HCT116 (cell line): ENCODE results near the gene TTLL10. TPM values are rescaled to one million over a fixed set of nuclear protein-coding genes. Genes with fewer than 3 reads are reported as not detected.

ENCODE experiments used
- ATAC-seq: fragments of 200-7000 bp; cut with Tn5 transposase; 2 replicates; pipeline ENCODE4 v1.9.1; 2020; ENCODE audit warnings: mild to moderate bottlenecking, moderate library complexity
- BruUV-seq: library from RNA; stranded (reverse); fragments of 400-500 nt; replicated peaks from 2 replicates; lab custom pipeline; 2021; lab: Mats Ljungman, UMichigan
- CTCF ChIA-PET: fragments of 300-600 bp; sonication (Branson Sonifier 250); formaldehyde crosslinking; loops from one replicate; lab custom pipeline; 2021; ENCODE audit warnings: antibody characterized with exemption; lab: Charles Lee
- POLR2A ChIA-PET: fragments of 300-600, 350-600 bp; sonication (Branson Sonifier 250); formaldehyde crosslinking; loops from one replicate; lab custom pipeline; 2021; ENCODE audit warnings: antibody characterized with exemption; lab: Charles Lee
- RAD21 ChIA-PET, 2 experiments: fragments of 300-600 bp; sonication (Branson Sonifier 250); formaldehyde crosslinking; loops; one replicate each; lab custom pipeline; 2023; ENCODE audit warnings: low total read pairs in 2 of 2; ENCODE audit not compliant: uncharacterized antibody in 2 of 2, unreplicated experiment in 2 of 2, low non-redundant PET in 1 of 2; lab: Charles Lee
- DNase-seq: peaks from one replicate; pipeline ENCODE4 v3.0.0-alpha.2; 2010; ENCODE audit warnings: low read depth, low spot score
- H2AFZ ChIP-seq: fragments of 200-600 bp; shearing (Covaris generic), sonication (generic); 2 replicates; pipeline ENCODE4 v1.6.1; 2017; ENCODE audit warnings: low read depth, mixed run types, mixed read lengths, antibody characterized with exemption, low read length; ENCODE audit not compliant: poor library complexity, severe bottlenecking
- H3K27ac ChIP-seq: 2 replicates; pipeline ENCODE4 v1.5.1; 2012; ENCODE audit warnings: low read depth, low read length
- H3K27me3 ChIP-seq: fragments of 200-600 bp; sonication (generic); 2 replicates; pipeline ENCODE4 v1.6.1; 2016; ENCODE audit warnings: mixed run types, low read length, mixed read lengths; ENCODE audit not compliant: insufficient read depth
- H3K36me3 ChIP-seq, 2 experiments: fragments of 200-500 bp in 1 of 2; fragments of 200-600 bp in 1 of 2; sonication (Bioruptor generic) in 1 of 2; sonication (generic) in 1 of 2; 2 replicates each; pipeline versions ENCODE4 v1.5.1 to v1.6.1; 2014 to 2016; ENCODE audit warnings: low read length in 2 of 2, inconsistent platforms in 1 of 2, mixed read lengths in 1 of 2, mixed run types in 1 of 2; ENCODE audit not compliant: insufficient read depth in 2 of 2, control insufficient read depth in 1 of 2
- H3K4me1 ChIP-seq, 2 experiments: fragments of 200-600 bp in 1 of 2; sonication (generic) in 1 of 2; 2 replicates each; pipeline versions ENCODE4 v1.5.1 to v1.6.1; 2012 to 2017; ENCODE audit warnings: low read length in 2 of 2, inconsistent platforms in 1 of 2, mild to moderate bottlenecking in 1 of 2, mixed read lengths in 1 of 2, mixed run types in 1 of 2, moderate library complexity in 1 of 2; ENCODE audit not compliant: insufficient read depth in 2 of 2, control insufficient read depth in 1 of 2
- H3K4me2 ChIP-seq: fragments of 200-600 bp; sonication (generic); 2 replicates; pipeline ENCODE4 v1.6.1; 2017; ENCODE audit warnings: mixed run types, low read length, mixed read lengths
- H3K4me3 ChIP-seq, 2 experiments: fragments of 200-600 bp in 1 of 2; sonication (generic) in 1 of 2; replicated peaks in 1 of 2; 2 replicates each; pipeline ENCODE4 v1.5.1; 2011 to 2016; ENCODE audit warnings: low read length in 2 of 2, control low read depth in 1 of 2, low read depth in 1 of 2, mild to moderate bottlenecking in 1 of 2, mixed read lengths in 1 of 2, mixed run types in 1 of 2
- H3K79me2 ChIP-seq: fragments of 200-600 bp; sonication (generic); 2 replicates; pipeline ENCODE4 v1.6.1; 2017; ENCODE audit warnings: mild to moderate bottlenecking, mixed run types, low read length, moderate library complexity, mixed read lengths; ENCODE audit not compliant: insufficient read depth
- H3K9ac ChIP-seq: fragments of 200-600 bp; sonication (generic); 2 replicates; pipeline ENCODE4 v1.6.1; 2016; ENCODE audit warnings: low read length, mixed read lengths
- H3K9me2 ChIP-seq: fragments of 200-600 bp; sonication (generic), shearing (Covaris generic); 2 replicates; pipeline ENCODE4 v1.6.1; 2017; ENCODE audit warnings: mixed run types, mild to moderate bottlenecking, moderate library complexity; ENCODE audit not compliant: insufficient read depth
- H3K9me3 ChIP-seq, 2 experiments: fragments of 200-500 bp in 1 of 2; fragments of 200-600 bp in 1 of 2; sonication (Bioruptor generic) in 1 of 2; sonication (generic) in 1 of 2; 2 replicates each; pipeline ENCODE4 v1.6.1; 2014 to 2017; ENCODE audit warnings: low read length in 2 of 2, mixed read lengths in 2 of 2, inconsistent platforms in 1 of 2, low read depth in 1 of 2, mild to moderate bottlenecking in 1 of 2, mixed run types in 1 of 2, moderate library complexity in 1 of 2; ENCODE audit not compliant: control insufficient read depth in 1 of 2, insufficient read depth in 1 of 2
- H4K20me1 ChIP-seq: fragments of 200-600 bp; sonication (generic), shearing (Covaris generic); 2 replicates; pipeline ENCODE4 v1.6.1; 2017; ENCODE audit warnings: mixed run types, mild to moderate bottlenecking, moderate library complexity; ENCODE audit not compliant: insufficient read depth
- CBX3 ChIP-seq: IDR thresholded peaks from 2 replicates; pipeline ENCODE4 v1.6.1; 2012; ENCODE audit warnings: low read depth
- CEBPB ChIP-seq: IDR thresholded peaks from 2 replicates; pipeline ENCODE4 v1.6.1; 2012; ENCODE audit warnings: low read depth
- EGR1 ChIP-seq: IDR thresholded peaks from 2 replicates; pipeline ENCODE4 v1.6.1; 2012; ENCODE audit warnings: low read depth
- ELF1 ChIP-seq: IDR thresholded peaks from 2 replicates; pipeline ENCODE4 v1.6.1; 2012; ENCODE audit warnings: low read depth, borderline replicate concordance
- EZH2 ChIP-seq: fragments of 200-600 bp; sonication (generic); IDR thresholded peaks from 2 replicates; pipeline ENCODE4 v1.6.1; 2017; ENCODE audit warnings: antibody characterized with exemption, mixed run types
- FOSL1 ChIP-seq: IDR thresholded peaks from 2 replicates; pipeline ENCODE4 v1.6.1; 2012; ENCODE audit warnings: low read depth
- JUND ChIP-seq: IDR thresholded peaks from 2 replicates; pipeline ENCODE4 v1.6.1; 2012
- POLR2A ChIP-seq: IDR thresholded peaks from 2 replicates; pipeline ENCODE4 v1.7.0; 2011; ENCODE audit warnings: borderline replicate concordance; ENCODE audit not compliant: insufficient read depth, insufficient read length; ENCODE audit errors: extremely low read depth
- POLR2AphosphoS5 ChIP-seq: IDR thresholded peaks from 2 replicates; pipeline ENCODE4 v1.6.1; 2011; ENCODE audit warnings: mild to moderate bottlenecking, low read depth, low read length, moderate library complexity
- RAD21 ChIP-seq: IDR thresholded peaks from 2 replicates; pipeline ENCODE4 v1.6.1; 2012; ENCODE audit warnings: low read depth, mild to moderate bottlenecking
- SIN3A ChIP-seq: IDR thresholded peaks from 2 replicates; pipeline ENCODE4 v1.6.1; 2012; ENCODE audit warnings: low read depth
- SRF ChIP-seq: IDR thresholded peaks from 2 replicates; pipeline ENCODE4 v1.6.1; 2012; ENCODE audit warnings: low read depth
- TCF7L2 ChIP-seq: IDR thresholded peaks from 2 replicates; pipeline ENCODE4 v1.7.0; 2011; ENCODE audit warnings: borderline replicate concordance, inconsistent platforms; ENCODE audit not compliant: insufficient read depth, insufficient read length; ENCODE audit errors: extremely low read depth
- YY1 ChIP-seq: IDR thresholded peaks from 2 replicates; pipeline ENCODE4 v1.6.1; 2011; ENCODE audit warnings: low read length, low read depth, moderate library complexity, mild to moderate bottlenecking; ENCODE audit not compliant: insufficient replicate concordance; ENCODE audit errors: extremely low read depth
- ZFX ChIP-seq: fragments of 450-650 bp; IDR thresholded peaks from 2 replicates; pipeline ENCODE4 v1.6.1; 2017
- ZNF274 ChIP-seq: fragments of 200-500 bp; sonication (Bioruptor generic); IDR thresholded peaks from 2 replicates; pipeline ENCODE4 v1.6.1; 2014; ENCODE audit warnings: mild to moderate bottlenecking, low read depth, low read length, inconsistent platforms
- intact Hi-C: fragments of 100-400 bp; cut with micrococcal nuclease; formaldehyde crosslinking; loops from 2 replicates; pipeline ENCODE4 v1.10.0; 2022
- total RNA-seq: library from RNA; stranded (reverse); gene quantifications from one replicate; pipeline ENCODE4 v1.2.1, GENCODE V29; 2021; ENCODE audit not compliant: unreplicated experiment
- TF ChIP-seq, protein P1 (sequence below): IDR thresholded peaks from 2 replicates; pipeline ENCODE4 v1.6.1; 2011; ENCODE audit warnings: mild to moderate bottlenecking, low read length, moderate library complexity; ENCODE audit not compliant: insufficient replicate concordance; ENCODE audit errors: extremely low read depth
- TF ChIP-seq, protein P2 (sequence below), 3 experiments: fragments of 200-600 bp in 1 of 3; sonication (generic) in 1 of 3; IDR thresholded peaks in 2 of 3; conservative IDR thresholded peaks in 1 of 3; 2 replicates each; pipeline ENCODE4 v1.5.1; 2012 to 2017; ENCODE audit warnings: low read depth in 2 of 3, low read length in 2 of 3, antibody characterized with exemption in 1 of 3, borderline replicate concordance in 1 of 3, control low read depth in 1 of 3, mild to moderate bottlenecking in 1 of 3, mixed read lengths in 1 of 3, mixed run types in 1 of 3, moderate library complexity in 1 of 3; ENCODE audit not compliant: insufficient read depth in 1 of 3
- TF ChIP-seq, protein P3 (sequence below): IDR thresholded peaks from 2 replicates; pipeline ENCODE4 v1.6.1; 2012
- TF ChIP-seq, protein P4 (sequence below): IDR thresholded peaks from 2 replicates; pipeline ENCODE4 v1.6.1; 2012; ENCODE audit warnings: low read depth

Gene TTLL10
- total RNA-seq, 1 experiment from 2014 or later: 0.10 TPM

DNA sequence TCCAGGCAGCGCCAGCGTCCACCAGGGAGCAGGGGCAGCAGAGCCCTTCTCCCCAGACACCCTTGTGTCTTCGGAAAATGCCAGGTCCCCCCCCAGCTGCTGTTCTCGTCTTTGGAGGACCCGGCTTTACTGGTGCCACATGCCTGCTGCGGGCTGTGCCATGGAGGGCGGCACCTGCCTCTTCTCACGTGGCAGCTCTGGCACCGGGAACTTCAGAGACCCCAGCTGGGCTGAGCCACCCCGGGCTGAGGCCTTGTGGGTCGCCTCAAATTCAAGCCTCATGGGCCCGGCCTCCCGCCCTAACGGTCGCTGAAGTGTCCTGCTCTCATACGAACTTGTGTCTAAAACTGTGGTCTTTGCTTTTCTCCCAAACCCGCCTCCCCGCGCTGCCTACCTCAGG is 30.8 kb upstream of the TTLL10 start (continued):
- TF ChIP-seq, protein P1, sequence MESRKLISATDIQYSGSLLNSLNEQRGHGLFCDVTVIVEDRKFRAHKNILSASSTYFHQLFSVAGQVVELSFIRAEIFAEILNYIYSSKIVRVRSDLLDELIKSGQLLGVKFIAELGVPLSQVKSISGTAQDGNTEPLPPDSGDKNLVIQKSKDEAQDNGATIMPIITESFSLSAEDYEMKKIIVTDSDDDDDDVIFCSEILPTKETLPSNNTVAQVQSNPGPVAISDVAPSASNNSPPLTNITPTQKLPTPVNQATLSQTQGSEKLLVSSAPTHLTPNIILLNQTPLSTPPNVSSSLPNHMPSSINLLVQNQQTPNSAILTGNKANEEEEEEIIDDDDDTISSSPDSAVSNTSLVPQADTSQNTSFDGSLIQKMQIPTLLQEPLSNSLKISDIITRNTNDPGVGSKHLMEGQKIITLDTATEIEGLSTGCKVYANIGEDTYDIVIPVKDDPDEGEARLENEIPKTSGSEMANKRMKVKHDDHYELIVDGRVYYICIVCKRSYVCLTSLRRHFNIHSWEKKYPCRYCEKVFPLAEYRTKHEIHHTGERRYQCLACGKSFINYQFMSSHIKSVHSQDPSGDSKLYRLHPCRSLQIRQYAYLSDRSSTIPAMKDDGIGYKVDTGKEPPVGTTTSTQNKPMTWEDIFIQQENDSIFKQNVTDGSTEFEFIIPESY: no peak
- no peak for TF ChIP-seq POLR2A

DNA sequence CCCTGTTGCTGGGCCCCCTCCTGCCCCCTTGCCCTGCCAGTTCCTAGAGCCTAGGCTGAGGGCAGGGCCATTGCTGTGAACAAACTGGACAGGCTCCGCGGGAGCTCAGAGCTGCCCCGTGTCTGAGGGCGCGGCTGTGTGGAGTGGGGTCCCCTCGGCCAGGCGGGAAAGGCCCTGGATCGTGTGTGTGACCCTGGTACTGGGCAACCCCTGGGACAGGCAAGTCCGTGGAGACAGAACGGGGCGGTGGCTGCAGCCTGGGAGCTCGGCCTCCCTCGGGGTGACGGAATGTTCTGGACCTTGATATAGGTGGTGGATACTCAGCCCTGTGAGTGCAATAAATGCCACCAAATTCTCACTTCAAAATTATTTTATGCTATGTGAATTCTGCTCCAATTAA is 30.0 kb upstream of the TTLL10 start:
- ATAC-seq: no peak
- Histone ChIP-seq H4K20me1 (no peaks in the 10 kb centered on the region), H3K4me3 (no peak overlapping the region), H3K79me2 (no peaks in the 10 kb centered on the region), H3K4me1 (peaks cover 2 to 6% of the 10 kb centered on the region in 2 experiments; a peak in 2 of 4 replicates), H3K36me3 (no peaks in the 10 kb centered on the region), H3K27me3 (no peaks in the 10 kb centered on the region), H3K9me2 (no peaks in the 10 kb centered on the region), H2AFZ (no peak overlapping the region), H3K9ac (no peak overlapping the region), H3K27ac (no peak overlapping the region), H3K4me2 (no peak overlapping the region)
- BruUV-seq: no TSS peak
- POLR2A ChIA-PET: no interaction called here
- intact Hi-C loops: no loop called here
- TF ChIP-seq EZH2 (no peak), EGR1 (no peak), SIN3A (no peak), TCF7L2 (no peak), CBX3 (no peak), ELF1 (no peak), JUND (no peak), CEBPB (no peak), POLR2A (no peak), SRF (no peak), RAD21 (no peak), POLR2AphosphoS5 (no peak), ZNF274 (no peak), YY1 (no peak), ZFX (no peak), FOSL1 (no peak)
- TF ChIP-seq, protein P2, sequence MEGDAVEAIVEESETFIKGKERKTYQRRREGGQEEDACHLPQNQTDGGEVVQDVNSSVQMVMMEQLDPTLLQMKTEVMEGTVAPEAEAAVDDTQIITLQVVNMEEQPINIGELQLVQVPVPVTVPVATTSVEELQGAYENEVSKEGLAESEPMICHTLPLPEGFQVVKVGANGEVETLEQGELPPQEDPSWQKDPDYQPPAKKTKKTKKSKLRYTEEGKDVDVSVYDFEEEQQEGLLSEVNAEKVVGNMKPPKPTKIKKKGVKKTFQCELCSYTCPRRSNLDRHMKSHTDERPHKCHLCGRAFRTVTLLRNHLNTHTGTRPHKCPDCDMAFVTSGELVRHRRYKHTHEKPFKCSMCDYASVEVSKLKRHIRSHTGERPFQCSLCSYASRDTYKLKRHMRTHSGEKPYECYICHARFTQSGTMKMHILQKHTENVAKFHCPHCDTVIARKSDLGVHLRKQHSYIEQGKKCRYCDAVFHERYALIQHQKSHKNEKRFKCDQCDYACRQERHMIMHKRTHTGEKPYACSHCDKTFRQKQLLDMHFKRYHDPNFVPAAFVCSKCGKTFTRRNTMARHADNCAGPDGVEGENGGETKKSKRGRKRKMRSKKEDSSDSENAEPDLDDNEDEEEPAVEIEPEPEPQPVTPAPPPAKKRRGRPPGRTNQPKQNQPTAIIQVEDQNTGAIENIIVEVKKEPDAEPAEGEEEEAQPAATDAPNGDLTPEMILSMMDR (IDR thresholded peaks at IDR 0.05 in 2 of 3, conservative IDR thresholded peaks at IDR 0.05 in 1 of 3; ENCODE audit: borderline replicate concordance in 1 of 3, insufficient read depth in 1 of 3, low read depth in 2 of 3, low read length in 2 of 3): no peak
- TF ChIP-seq, protein P3, sequence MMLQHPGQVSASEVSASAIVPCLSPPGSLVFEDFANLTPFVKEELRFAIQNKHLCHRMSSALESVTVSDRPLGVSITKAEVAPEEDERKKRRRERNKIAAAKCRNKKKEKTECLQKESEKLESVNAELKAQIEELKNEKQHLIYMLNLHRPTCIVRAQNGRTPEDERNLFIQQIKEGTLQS: no peak
- TF ChIP-seq, protein P4, sequence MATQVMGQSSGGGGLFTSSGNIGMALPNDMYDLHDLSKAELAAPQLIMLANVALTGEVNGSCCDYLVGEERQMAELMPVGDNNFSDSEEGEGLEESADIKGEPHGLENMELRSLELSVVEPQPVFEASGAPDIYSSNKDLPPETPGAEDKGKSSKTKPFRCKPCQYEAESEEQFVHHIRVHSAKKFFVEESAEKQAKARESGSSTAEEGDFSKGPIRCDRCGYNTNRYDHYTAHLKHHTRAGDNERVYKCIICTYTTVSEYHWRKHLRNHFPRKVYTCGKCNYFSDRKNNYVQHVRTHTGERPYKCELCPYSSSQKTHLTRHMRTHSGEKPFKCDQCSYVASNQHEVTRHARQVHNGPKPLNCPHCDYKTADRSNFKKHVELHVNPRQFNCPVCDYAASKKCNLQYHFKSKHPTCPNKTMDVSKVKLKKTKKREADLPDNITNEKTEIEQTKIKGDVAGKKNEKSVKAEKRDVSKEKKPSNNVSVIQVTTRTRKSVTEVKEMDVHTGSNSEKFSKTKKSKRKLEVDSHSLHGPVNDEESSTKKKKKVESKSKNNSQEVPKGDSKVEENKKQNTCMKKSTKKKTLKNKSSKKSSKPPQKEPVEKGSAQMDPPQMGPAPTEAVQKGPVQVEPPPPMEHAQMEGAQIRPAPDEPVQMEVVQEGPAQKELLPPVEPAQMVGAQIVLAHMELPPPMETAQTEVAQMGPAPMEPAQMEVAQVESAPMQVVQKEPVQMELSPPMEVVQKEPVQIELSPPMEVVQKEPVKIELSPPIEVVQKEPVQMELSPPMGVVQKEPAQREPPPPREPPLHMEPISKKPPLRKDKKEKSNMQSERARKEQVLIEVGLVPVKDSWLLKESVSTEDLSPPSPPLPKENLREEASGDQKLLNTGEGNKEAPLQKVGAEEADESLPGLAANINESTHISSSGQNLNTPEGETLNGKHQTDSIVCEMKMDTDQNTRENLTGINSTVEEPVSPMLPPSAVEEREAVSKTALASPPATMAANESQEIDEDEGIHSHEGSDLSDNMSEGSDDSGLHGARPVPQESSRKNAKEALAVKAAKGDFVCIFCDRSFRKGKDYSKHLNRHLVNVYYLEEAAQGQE: no peak
- TF ChIP-seq, all 23 proteins: peak for 0
- ChIA-PET RAD21 (no interaction called here), CTCF (no interaction called here)
- DNase-seq: no peak
- no peaks in the 10 kb centered on the region for H3K9me3 ChIP-seq
